ENCODE results near the gene ELFN2. TPM values are rescaled to one million over a fixed set of nuclear protein-coding genes. Genes with fewer than 3 reads are reported as not detected.
A peak's percentile ranks its signal among the peaks of the same experiment; 100 is the strongest.
"Not testable (repeated sequence)": the region's sequence is repeated elsewhere in the genome, so short reads cannot be mapped to it uniquely, and the experiment has no call there.

The ELFN2 gene, protein sequence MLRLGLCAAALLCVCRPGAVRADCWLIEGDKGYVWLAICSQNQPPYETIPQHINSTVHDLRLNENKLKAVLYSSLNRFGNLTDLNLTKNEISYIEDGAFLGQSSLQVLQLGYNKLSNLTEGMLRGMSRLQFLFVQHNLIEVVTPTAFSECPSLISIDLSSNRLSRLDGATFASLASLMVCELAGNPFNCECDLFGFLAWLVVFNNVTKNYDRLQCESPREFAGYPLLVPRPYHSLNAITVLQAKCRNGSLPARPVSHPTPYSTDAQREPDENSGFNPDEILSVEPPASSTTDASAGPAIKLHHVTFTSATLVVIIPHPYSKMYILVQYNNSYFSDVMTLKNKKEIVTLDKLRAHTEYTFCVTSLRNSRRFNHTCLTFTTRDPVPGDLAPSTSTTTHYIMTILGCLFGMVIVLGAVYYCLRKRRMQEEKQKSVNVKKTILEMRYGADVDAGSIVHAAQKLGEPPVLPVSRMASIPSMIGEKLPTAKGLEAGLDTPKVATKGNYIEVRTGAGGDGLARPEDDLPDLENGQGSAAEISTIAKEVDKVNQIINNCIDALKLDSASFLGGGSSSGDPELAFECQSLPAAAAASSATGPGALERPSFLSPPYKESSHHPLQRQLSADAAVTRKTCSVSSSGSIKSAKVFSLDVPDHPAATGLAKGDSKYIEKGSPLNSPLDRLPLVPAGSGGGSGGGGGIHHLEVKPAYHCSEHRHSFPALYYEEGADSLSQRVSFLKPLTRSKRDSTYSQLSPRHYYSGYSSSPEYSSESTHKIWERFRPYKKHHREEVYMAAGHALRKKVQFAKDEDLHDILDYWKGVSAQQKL
- total RNA-seq, result under 1 TPM; 0.26 to 0.47 TPM

DNA sequence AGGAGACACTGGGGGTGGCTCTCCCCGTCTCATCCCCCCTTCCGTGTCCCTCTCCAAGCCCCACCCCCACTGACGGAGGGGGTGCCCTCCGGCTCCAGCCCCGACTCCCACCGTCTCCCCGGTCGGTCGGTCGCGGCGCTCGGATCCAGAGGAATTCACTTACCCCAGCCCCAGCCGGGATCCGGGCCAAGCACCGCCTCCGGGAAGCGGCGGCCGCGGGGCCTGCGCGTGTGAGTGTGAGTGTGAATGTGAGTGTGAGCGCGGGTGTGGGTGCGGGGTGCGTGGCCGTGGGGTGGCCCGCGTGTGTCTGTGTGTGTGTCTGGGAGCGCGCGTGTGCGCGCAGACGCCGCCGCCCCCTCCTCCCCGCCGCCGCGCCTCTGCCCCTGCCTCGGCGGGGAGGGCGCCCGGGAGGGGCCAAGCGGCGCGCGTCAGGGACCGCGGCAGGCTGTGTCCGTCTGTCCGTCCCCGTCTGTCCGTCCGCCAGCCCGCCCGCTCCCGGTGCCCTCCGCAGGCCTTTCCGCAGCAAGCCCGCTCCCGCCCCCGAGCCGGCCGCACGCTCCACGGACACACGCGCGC lies at the start of gene ELFN2:
Gene ELFN2, minus strand, starts transcription at position 345 of the 576 bp plus-strand sequence. CDS start 51,945 bp downstream, outside the sequence.
- peaks cover 49% of the 10 kb centered on the region for H3K27me3 Mint-ChIP-seq
- POLR2A ChIA-PET, result no interaction called here

DNA sequence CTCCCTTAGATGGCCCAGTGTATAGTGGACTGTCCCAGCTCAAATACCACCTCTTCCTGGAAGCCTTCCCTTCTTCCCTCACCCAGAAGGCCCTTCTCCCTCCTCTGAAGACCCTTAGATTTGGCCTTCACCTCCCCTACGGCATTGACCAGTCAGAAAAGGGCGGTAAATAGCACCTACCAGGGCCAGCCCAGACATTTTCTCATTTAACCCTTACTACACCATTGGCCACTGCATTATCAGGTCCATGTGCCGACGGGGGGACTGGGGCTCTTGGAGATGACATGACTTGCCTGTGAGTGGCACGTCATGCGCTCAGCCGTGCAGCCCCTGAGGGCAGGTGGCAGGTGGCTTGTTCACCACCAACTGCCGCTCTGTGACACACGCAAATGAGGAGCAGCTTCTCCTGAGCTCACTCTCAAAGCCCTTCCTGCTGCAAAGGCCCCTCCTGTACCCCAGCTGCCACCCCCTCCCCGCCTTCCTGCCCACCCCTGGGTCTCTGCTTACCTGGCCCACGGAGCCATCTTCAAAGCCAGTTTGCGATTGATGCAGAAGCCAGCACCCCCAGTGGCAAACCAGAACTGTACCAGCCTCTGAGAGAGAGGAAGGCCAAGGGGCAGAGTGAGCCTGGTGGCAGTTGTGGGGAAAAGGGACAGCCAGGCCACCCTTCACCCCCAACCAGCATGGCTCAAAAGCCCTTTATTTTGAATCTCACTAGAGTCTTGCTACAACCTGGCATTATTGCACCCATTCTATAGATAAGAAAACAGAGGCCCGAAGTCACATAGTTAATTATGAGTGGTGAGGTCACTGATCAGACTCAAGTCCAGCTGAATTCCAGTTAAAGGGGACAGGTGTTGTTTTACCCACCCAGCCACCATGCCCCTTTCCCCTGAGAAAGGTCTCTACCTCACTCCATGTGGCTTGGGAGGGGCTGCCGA lies 49.4 kb upstream of the ELFN2 start:
- H3K4me3 Mint-ChIP-seq, result no peak overlapping the region
- no peaks in the 10 kb centered on the region for H3K9me3 Mint-ChIP-seq
- ATAC-seq (ENCODE audit: low read depth) (no peak), DNase-seq (no peak)
- POLR2A ChIA-PET, result no interaction called here
- no peaks in the 10 kb centered on the region for H3K27me3 Mint-ChIP-seq
- peak overlapping the region; percentile 73 for H3K27ac Mint-ChIP-seq
- H3K36me3 Mint-ChIP-seq, result peaks cover 16% of the 10 kb centered on the region
- peaks cover 16% of the 10 kb centered on the region for H3K4me1 Mint-ChIP-seq

More for the DNA sequence above, at the start of gene ELFN2:
- H3K27ac Mint-ChIP-seq, result no peak within 1 kb of the TSS
- H3K36me3 Mint-ChIP-seq, result no peaks in the 10 kb centered on the region
- DNase-seq (no peak), ATAC-seq (ENCODE audit: low read depth) (no peak)
- no peaks in the 10 kb centered on the region for H3K9me3 Mint-ChIP-seq
- H3K4me1 Mint-ChIP-seq, result peaks cover 9% of the 10 kb centered on the region
- H3K4me3 Mint-ChIP-seq, result peak within 1 kb of the TSS; percentile 56

DNA sequence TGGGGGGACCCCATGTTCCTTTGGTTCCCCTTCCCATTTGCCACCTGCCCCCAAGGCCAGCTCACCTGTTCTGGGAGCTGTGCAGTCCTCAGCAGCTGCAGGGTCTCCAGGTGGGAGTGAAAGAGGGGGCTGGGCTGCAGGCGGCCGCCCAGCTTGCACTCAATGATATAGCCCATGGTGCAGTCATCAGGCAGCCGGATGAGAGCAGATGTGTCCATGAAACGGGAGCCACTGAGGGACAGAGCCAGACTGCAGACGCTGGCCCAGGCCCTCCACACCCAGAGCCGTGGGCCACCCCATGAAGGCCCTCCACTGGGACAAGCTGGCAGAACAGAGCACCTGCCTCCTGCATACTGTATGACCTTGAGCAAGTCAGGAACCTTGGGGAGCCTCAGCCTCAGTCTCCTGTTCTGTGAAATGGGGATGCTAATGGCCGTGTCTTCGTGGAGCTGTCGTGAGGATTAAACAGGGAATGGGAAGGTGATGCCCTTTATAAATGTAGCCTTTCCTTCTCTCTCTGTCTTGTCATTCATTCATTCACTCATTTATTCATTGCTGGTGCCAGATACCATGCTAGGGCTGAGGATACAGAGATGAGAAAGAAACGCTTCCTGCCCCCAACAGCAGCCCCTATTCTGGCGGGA lies 47.3 kb upstream of the ELFN2 start:
- Mint-ChIP-seq H3K4me1 (peaks cover 13% of the 10 kb centered on the region), H3K27me3 (no peaks in the 10 kb centered on the region), H3K36me3 (peaks cover 18% of the 10 kb centered on the region), H3K9me3 (no peaks in the 10 kb centered on the region), H3K27ac (no peak overlapping the region), H3K4me3 (no peak overlapping the region)
- ATAC-seq (ENCODE audit: low read depth) (no peak), DNase-seq (no peak)
- POLR2A ChIA-PET, result no interaction called here

DNA sequence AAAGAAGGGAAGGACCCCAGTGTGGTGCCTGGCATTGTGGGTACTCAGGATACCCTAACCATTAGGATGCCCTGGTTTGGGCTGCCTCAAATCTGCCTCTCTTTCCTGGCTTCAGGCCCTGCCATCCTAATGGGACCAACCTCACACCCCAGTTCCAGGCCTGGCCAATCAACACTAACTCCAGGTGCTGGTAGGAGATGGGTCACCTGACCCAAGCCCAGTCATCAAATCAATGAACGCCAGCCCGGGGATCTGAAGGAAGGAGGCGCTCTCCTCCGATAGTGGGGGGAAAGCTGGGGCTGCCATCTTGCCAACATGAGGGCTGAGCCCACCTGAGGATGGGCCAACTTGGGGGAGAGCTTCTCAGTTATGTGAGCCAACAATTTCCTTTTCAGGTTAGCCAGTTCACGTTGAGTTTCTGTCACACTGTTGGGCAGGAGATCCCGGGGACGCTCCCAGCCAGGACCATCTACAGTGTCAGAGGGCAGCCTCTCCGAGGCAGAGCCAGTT lies 46.2 kb upstream of the ELFN2 start:
- H3K27me3 Mint-ChIP-seq, result no peaks in the 10 kb centered on the region
- no peak for ATAC-seq (ENCODE audit: low read depth)
- peaks cover 13% of the 10 kb centered on the region for H3K4me1 Mint-ChIP-seq
- POLR2A ChIA-PET, result interaction anchor here (0.7 kb wide), 1 partner anchor 632 kb away, joined by 4 read pairs; no protein-coding TSS in a partner anchor
- H3K36me3 Mint-ChIP-seq, result peaks cover 21% of the 10 kb centered on the region
- no peak for DNase-seq
- no peak overlapping the region for H3K27ac Mint-ChIP-seq
- no peaks in the 10 kb centered on the region for H3K9me3 Mint-ChIP-seq
- H3K4me3 Mint-ChIP-seq, result no peak overlapping the region

DNA sequence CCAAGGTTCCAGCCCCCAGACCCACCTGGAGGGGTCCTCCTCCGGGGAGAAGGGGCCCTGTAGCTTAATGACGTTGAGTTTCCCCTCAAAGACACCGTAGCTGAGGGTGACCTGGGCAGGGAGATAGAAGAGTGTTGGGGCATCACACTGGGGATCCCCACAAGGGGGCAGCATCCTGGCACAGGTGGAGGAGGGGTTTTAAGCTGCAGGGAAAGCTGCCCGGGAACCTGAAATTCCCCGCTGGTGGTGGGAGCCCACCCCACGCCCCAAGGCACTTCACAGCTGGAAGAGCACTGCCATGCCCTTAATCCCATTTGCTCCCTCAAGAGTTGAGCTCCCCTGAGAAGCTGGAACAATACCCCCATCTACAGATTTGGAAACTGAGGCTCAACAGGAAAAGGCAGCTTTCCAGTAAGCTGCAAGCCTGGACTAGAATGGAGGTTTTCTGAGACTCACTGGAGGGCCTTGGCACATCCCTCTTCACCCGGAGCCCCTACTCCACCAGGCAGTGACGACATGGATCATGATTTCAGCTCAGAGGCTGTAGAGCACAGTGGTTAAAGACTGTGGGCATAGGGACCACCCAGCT lies 45.2 kb upstream of the ELFN2 start:
- POLR2A ChIA-PET, result interaction anchor here (0.7 to 1.5 kb wide), 3 partner anchors 12 to 631 kb away, joined by 3 to 7 read pairs (median 4); partner anchors contain the start of gene MFNG
- Mint-ChIP-seq H3K9me3 (no peaks in the 10 kb centered on the region), H3K4me3 (no peak overlapping the region), H3K36me3 (peaks cover 25% of the 10 kb centered on the region), H3K4me1 (peaks cover 13% of the 10 kb centered on the region), H3K27ac (peak overlapping the region; percentile 25), H3K27me3 (no peaks in the 10 kb centered on the region)
- DNase-seq (peak; percentile 52), ATAC-seq (ENCODE audit: low read depth) (peak; percentile 34)

DNA sequence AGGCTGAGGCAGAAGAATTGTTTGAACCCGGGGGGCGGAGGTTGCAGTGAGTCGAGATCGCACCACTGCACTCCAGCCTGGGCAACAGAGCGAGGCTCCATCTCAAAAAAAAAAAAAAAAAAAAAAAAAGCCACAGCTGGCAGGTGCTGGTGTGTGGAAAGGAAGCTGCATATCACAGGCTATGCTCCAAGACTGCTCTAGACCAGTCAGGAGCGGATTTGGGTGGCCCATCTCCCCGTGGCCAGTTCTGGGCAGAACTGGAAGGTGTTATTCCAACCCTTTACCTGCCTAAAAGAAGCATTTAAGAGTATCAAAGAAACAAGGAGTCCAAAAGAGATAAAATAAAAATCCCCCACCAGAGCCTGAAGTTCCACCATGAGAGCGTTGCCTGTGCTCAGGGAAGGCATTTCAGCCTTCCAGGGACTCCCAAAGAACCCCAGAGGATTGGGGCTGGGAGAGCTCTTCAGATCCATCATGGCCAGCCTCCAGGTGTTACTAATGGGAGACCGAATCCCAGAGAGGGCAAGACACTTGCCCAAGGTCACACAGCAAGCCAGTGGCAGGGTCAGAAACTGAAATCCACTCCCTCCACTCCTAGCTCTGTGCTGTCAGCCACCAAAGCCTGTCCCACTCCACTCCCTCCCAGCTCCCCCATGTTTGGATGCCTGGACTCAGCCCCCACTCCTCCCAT lies 44.6 kb upstream of the ELFN2 start:
- ATAC-seq (ENCODE audit: low read depth), result no peak
- peaks cover 26% of the 10 kb centered on the region for H3K36me3 Mint-ChIP-seq
- H3K4me3 Mint-ChIP-seq, result no peak overlapping the region
- POLR2A ChIA-PET, result interaction anchor here (1.2 to 1.5 kb wide), 2 partner anchors 13 to 15 kb away, joined by 3 to 7 read pairs; partner anchors contain the start of gene MFNG
- H3K4me1 Mint-ChIP-seq, result peaks cover 11% of the 10 kb centered on the region
- DNase-seq, result no peak
- H3K9me3 Mint-ChIP-seq, result no peaks in the 10 kb centered on the region
- H3K27ac Mint-ChIP-seq, result peak overlapping the region; percentile 25
- no peaks in the 10 kb centered on the region for H3K27me3 Mint-ChIP-seq

DNA sequence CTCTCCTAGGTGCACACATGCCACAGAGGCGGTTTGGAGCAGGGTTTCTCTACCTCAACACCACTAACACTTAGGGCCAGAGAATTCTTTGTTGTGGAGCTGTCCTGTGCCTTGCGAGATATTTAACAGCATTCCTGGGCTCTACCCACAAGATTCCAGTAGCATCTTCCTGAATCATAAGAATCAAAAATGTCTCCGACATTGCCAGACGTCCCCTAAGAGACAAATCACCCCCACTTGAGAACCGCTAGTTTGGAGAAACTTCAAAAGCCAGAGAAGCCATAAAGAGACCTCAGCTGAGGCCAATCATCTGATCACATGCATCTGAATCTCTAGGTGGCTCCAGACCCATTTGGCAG lies 42.8 kb upstream of the ELFN2 start:
- Mint-ChIP-seq H3K36me3 (peaks cover 31% of the 10 kb centered on the region), H3K4me3 (no peak overlapping the region), H3K9me3 (no peaks in the 10 kb centered on the region), H3K4me1 (peaks cover 13% of the 10 kb centered on the region), H3K27me3 (no peaks in the 10 kb centered on the region), H3K27ac (no peak overlapping the region)
- POLR2A ChIA-PET, result interaction anchor here (1.0 kb wide), 1 partner anchor 15 kb away, joined by 4 read pairs; no protein-coding TSS in a partner anchor
- ATAC-seq (ENCODE audit: low read depth) (no peak), DNase-seq (no peak)

DNA sequence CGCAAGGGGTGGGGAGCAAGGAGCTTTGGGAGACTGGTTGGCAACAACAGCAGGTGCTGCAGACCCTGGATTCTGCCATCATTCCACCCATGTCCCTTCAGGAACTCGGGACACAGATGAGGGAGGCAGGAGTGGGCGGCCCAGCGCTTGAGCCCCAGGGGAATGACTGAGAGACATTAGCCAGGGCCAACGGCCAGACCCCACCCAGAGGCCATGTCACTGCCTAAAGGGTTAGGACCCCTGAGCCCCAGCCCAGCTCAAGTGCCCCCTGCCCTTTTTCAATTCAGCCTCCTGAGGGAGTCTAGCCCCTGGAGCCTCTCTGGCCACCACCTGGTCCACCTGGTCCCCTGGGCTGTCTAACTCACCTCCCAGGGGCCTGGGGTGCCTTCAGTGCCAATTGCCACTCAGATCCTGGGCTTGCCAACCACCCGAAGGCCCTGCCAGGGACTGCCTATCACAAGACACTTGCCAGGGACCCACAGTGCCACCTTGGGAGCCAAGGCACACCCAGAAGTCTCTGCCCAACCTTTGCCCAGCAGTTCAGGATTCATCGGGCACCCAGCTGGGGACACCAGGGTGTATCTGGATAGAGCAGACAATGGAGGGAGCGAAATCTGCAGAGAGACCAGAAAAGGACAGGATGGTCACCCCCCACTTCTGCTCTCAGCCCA lies 42.3 kb upstream of the ELFN2 start:
- H3K4me1 Mint-ChIP-seq, result peaks cover 11% of the 10 kb centered on the region

DNA sequence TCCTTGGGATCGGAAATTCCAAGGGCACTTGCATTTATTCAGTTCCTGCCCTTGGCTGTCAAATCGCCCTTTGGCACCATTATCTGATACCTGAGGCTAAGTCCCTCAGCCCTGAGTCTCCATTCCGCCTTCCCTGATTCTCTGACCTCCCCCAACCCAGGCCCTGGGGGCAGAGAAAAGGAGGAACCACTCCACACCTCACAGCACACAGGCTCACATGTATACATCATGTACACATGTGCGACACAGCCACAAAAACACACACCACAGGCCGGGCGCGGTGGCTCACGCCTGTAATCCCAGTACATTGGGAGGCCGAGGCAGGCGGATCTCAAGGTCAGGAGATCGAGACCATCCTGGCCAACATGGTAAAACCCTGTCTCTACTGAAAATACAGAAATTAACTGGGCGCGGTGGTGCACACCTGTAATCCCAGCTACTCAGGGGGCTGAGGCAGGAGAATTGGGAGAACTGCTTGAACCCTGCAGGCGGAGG lies 41.0 kb upstream of the ELFN2 start:
- not testable (repeated sequence) for H3K9me3 Mint-ChIP-seq

More for the DNA sequence above, 42.3 kb upstream of the ELFN2 start:
- no peak overlapping the region for H3K4me3 Mint-ChIP-seq
- ATAC-seq (ENCODE audit: low read depth) (no peak), DNase-seq (no peak)
- no peak overlapping the region for H3K27ac Mint-ChIP-seq
- H3K27me3 Mint-ChIP-seq, result no peaks in the 10 kb centered on the region
- no peaks in the 10 kb centered on the region for H3K9me3 Mint-ChIP-seq
- POLR2A ChIA-PET, result interaction anchor here (1.0 kb wide), 1 partner anchor 15 kb away, joined by 4 read pairs; no protein-coding TSS in a partner anchor
- peaks cover 27% of the 10 kb centered on the region for H3K36me3 Mint-ChIP-seq

DNA sequence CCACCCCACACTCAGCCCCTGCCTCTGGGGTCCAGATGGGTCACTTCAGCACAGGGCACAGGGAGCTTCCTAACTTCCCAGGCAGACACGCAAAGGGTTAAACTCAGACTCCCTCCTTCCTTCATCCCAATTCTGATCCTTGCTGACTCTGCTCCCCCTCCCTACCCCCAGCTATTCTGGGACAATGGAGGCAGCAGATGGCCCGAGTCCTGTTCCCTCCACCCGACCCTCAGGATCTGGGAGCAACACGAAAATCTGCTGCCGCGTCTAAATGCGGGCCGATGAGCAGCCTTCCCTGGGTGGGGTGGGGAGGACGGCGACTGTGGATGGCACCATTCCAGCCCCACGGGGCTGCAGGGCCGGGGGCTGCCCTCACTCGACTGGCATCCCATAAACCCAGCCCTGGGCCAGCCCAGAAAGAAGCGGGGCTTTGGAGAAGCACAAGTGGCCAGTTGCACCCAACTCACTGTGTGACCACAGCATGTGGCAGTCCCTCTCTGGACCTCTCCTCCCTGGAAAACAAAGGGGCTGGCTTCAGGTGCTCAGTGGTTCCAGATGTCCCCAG lies 40.2 kb upstream of the ELFN2 start:
- H3K9me3 Mint-ChIP-seq, result no peaks in the 10 kb centered on the region
- no peak for ATAC-seq (ENCODE audit: low read depth)
- H3K36me3 Mint-ChIP-seq, result peaks cover 27% of the 10 kb centered on the region
- POLR2A ChIA-PET, result no interaction called here
- H3K4me3 Mint-ChIP-seq, result no peak overlapping the region
- DNase-seq, result no peak
- H3K27me3 Mint-ChIP-seq, result no peaks in the 10 kb centered on the region
- no peak overlapping the region for H3K27ac Mint-ChIP-seq
- H3K4me1 Mint-ChIP-seq, result peaks cover 12% of the 10 kb centered on the region

More for the DNA sequence above, 41.0 kb upstream of the ELFN2 start:
- ATAC-seq (ENCODE audit: low read depth); H3K4me3 Mint-ChIP-seq; POLR2A ChIA-PET; H3K27me3 Mint-ChIP-seq; H3K27ac Mint-ChIP-seq; DNase-seq: not testable (repeated sequence)
- Mint-ChIP-seq H3K36me3 (peaks cover 27% of the 10 kb centered on the region), H3K4me1 (peaks cover 12% of the 10 kb centered on the region)

All from activated naive CD8-positive, alpha-beta T cell treated with anti-CD3 and anti-CD28 coated beads, Interleukin-2, amount 10 ng/mL, durations not matched to agents 7 days and 5 days (primary cell).